GM21447 (cell line): ENCODE results near the gene LRP5.

ENCODE experiments used
- ATAC-seq: cut with Tn5 transposase; IDR thresholded peaks from one replicate; pipeline ENCODE4 v1.9.1; 2021; ENCODE audit not compliant: unreplicated experiment

Gene LRP5

GRCh38 chr11:68308068-68308467, 4.3 kb upstream of the LRP5 start:
- ATAC-seq = no peak

DNA sequence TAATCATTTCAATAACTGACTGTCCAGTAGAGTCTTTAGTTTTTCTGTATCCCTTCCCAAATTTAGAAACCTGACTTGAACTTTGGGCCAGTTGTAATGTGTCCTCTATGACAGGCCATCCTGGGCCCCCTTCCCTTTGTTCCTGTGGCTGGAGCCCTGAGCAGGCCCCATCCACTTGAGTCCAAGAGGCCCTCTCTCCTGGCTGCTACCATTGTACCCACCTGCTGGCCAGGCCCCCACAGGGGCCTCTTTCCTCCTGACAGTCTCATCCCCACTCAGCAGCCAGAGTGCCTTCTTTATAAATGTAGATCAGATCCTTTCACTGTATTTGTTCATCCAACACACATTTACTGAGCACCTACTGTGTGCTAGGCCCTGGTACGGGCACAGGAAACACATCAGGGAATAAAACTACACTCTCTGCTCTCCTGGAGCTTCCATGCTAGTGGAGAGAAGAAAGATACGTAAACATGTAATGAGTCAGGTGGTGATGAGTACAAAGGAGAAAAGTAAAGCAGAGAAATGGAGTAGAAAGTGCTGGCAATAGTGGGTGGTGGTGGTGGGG, 2.7 kb upstream of the LRP5 start:
- no peak for ATAC-seq

GRCh38 chr11:68311160-68312116, 953 bp upstream of the LRP5 start:
- no peak for ATAC-seq

DNA sequence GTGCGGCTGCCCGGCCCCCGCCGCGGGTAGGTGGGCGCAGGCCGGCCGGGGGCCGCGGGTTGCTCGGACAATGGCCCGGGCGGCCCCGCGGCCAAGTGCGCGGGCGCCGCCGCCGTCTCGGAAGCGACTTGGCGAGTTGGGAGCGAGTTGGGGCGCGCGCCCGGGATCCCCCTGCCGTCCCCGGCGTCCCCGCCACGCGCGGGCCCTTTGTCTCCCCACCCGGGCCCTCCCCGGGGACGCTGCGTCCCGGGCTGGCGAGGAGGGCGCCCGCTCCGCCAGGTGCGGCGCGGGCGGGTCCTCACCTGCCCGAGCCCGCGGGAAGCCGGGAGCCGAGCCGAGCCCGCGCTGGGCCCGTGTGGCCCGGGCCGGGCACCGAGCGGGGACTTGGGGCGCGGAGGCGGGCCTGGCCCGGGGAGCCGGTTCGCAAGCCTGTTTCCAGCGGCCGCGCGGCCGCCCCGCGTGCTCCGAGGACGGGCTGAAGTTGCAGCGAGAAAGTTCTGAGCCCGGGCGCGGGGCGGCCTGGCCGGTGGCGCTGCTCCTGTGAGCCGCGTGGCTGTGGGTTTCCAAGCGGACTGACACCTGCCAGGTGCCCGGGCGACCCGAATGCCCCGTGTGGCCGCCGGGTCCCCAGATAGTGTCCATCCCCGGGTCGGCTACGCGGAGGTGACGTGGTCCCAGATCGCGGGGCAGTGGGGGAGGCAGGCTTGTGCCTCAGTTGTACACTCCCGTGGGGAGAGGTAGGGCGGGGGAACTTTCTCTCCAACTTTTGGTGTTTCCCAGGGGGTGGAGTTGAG, 586 bp downstream of the LRP5 start:
- ATAC-seq = no peak

DNA sequence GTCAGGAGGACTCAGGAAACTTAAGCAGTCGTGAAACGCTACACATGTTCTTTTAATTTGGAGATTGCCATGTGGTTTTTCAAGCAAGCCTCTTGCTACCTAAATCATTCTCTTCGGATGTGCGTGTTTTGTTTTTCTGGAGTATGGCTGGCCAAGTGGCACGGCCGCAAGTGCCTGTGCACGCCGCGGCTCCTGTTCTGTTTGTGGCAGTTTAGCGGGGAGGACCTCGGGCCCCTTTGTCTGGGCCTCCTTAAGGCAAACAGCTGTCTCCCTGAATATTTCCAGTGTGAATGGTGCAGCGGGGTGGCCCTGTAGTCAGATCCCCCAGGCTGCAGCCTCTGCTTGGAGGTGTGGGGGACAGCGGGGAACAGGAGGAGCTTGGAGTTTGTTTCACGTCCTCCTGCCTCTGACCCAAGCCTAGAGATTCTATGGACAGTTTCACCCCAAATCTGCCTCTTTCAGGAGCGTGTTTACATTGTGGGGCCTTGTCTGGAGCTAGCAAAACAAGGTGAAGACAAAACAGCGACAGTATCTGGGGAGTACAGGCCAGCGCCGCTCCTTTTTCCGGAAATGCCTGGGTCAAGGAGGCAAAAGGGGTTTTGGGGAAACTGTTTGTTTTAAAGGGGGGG, 1.3 kb downstream of the LRP5 start:
- ATAC-seq = no peak

DNA sequence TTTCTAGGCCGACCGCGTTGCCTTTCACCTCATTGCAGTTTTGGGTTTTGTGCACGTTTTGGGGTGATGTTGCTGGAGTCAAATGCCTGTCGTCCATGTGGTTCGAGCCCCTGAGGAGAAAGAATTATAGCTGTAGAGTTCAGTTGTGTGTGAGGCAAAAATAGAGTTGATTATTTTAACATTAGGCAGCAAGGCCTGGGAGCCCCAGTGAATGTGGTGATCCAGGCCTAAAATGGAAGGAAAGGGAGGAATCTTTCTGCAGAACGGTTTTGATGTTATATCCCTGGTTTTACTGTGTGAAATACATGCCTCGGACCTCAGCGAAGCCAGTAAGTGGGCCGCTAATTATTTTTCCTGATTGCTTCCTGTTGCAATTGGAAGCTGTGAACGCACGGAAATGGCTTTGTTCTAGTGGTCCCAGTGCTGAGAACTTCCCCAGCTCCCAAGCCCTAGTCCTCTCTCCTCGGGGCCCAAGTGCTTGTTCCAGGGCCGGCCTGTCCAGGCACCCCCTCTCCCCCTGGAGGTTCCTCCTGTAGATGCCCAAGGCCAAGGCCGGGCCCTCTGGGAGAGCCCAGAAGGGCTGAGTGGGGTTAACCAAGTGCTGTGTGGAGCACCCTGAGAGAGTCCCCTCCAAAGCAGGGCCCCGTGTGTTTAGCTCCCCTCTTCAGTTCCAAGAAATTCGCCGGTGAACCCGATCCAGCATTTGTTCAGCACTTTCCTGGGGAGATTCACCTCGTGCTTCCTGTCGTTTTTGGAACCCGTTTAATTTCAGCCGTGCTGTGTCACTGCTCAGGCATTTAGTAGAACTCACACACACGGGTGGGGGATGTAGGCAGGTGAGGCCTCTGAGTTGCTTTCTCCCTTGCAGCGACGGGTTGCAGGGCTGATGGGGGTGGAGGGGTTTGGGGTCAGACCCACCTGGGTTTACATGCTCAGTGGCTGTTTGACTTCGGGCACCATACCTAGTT, 2.1 kb downstream of the LRP5 start:
- no peak for ATAC-seq

- no peak for ATAC-seq
Measured at GRCh38 chr11:68315171-68315920, 3.0 kb downstream of the LRP5 start.

GRCh38 chr11:68317147-68317785, 4.9 kb downstream of the LRP5 start:
- ATAC-seq = no peak

- ATAC-seq = no peak
Measured at GRCh38 chr11:68321293-68322051, 9.1 kb downstream of the LRP5 start.

DNA sequence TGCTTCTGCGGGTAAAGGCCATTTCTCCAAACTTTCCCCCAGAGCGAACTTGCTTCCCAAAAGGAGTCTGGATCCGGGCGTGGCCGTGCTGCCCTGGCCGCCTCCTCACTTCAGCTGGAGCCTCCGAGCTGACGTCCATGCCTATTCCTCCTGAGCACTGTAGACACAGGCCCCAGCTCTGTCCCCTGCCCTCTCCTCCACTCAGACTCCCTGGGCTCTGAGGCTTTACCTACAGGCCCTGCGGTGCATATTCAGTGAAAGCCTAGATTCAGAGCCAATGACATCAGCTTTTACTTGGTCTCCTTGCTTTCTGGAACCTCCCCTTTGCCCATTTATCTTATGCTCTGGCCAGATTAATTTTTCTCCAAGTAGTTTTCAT, 9.7 kb downstream of the LRP5 start:
- ATAC-seq = no peak

- no peak for ATAC-seq
Measured at GRCh38 chr11:68324241-68324640, 11.8 kb downstream of the LRP5 start.

GRCh38 chr11:68324695-68325094, 12.3 kb downstream of the LRP5 start:
- ATAC-seq = no peak

DNA sequence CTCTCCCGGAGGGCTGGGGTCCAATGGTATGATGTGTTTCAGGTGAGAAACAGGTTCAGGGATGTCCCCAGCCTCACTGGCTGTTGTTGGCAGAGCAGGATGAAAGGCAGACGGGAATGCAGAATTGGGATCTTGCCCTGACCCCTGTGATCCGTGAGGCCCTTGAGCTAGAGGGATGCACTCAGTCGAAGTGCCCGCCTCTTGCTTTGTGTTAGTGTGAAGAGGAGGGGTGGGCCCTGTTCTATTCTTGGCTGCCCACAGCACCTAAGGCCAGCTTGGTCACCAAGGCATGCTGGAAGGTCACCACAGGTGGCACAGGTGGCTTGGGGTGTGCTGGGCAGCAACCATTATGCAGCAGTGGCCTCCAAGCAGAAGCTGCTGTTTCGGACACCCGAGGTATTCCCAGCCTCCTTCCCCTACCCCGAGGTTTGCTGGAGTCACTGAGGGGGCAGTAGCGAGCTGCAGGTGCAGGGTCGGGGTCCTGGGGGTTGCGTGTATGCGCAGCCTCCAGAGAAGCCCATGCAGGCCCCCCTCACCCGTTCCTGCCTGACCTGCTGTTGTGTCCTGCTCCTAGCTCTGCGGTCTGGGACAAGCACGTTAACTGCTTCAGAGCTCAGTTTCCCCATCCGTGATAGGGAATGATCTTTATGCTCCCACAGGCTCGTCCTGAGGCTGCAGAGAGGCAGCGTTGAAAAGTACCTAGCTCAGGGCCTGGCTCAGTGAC, 13.0 kb downstream of the LRP5 start:
- no peak for ATAC-seq

DNA sequence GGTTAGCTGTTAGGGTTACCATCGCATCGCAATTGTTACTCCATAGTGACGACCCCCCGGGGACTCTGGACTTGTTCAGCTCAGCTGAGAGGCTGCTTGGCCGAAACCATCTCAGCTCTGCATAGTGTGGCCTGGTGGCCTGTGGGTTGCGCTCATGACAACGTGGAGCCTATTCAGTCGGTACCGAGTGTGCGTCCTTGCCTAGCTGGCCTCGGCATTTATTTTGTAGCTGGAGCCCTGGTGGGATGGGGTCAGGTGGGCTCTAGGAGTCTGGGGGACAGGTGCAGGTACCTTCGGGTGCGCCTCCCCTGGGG, 13.5 kb downstream of the LRP5 start:
- no peak for ATAC-seq

- ATAC-seq = no peak
Measured at GRCh38 chr11:68326334-68327215, 14.2 kb downstream of the LRP5 start.

DNA sequence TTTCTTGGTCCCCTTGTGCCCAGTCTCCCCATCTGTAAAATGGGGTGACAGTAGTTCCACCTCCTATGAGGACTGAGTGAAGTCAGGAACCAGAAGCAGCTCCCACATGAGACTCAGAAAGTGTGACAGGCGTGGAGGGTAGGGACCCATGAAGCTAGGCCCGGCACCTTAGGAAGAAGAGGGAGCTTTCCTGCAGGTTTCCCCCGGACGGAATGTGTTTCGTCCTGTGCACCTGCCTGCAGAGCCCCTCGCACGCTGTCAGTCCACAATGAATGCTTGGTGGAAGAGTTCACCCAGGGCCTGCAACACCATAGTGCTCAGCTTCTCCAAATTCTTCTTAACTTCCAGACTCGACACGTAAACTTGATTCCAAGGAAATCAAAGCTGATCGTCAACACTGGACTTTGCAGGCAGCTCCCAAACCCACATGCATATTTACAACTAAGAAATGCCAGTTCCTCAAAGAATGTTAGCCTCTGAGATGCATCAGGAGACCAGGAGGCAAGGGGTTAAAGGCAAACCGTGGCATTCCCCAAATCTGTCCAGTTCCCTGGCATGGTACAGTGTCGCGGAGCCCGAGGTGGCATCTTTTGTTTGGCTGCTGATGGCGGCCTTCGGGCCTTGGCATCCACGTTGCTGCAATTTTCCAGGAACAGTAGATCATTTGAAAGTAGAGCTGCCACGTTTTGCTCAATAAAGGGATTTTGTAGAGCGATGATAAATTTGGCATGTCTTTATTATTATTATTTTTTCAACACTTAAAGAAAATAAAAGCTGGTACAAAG, 15.4 kb downstream of the LRP5 start:
- no peak for ATAC-seq
